Uterus (tissue), 4 donors: ENCODE data around the gene PFKM. TPM values are rescaled to one million over a fixed set of nuclear protein-coding genes. Genes with fewer than 3 reads are reported as not detected.
A peak's percentile ranks its signal among the peaks of the same experiment; 100 is the strongest.

Experiments used
- DNase-seq, 2 donors: peaks; one replicate each; pipeline ENCODE4 v3.0.0-alpha.2; 2019 to 2020
- H3K27ac ChIP-seq, 2 donors: fragments of 200-600 bp; sonication (generic); 1 replicate in 1 of 2; 2 replicates in 1 of 2; pipeline ENCODE4 v1.5.1; 2016 to 2018
- H3K27me3 ChIP-seq, 2 donors: fragments of 200-600 bp; sonication (generic); one replicate each; pipeline ENCODE4 v1.5.1; 2018 to 2019; ENCODE audit warnings: control low read depth in 1 of 2
- H3K36me3 ChIP-seq, 2 donors: fragments of 200-600 bp; sonication (generic); one replicate each; pipeline ENCODE4 v1.5.1; 2019; ENCODE audit warnings: control low read depth in 1 of 2
- H3K4me1 ChIP-seq, 2 donors: fragments of 200-600 bp; sonication (generic); one replicate each; pipeline ENCODE4 v1.5.1; 2018 to 2019; ENCODE audit warnings: control low read depth in 1 of 2
- H3K4me3 ChIP-seq, 2 donors: fragments of 200-600 bp; sonication (generic); 1 replicate in 1 of 2; 2 replicates in 1 of 2; pipeline ENCODE4 v1.5.1; 2018 to 2019; ENCODE audit warnings: mild to moderate bottlenecking in 1 of 2
- H3K9me3 ChIP-seq, 2 donors: fragments of 200-600 bp; sonication (generic); one replicate each; pipeline ENCODE4 v1.5.1; 2019; ENCODE audit warnings: control low read depth in 1 of 2
- POLR2A ChIP-seq, 2 donors: fragments of 450-650 bp; IDR thresholded peaks; one replicate each; pipeline ENCODE4 v1.6.1; 2016; ENCODE audit warnings: antibody characterized with exemption in 2 of 2, mild to moderate bottlenecking in 1 of 2, moderate library complexity in 1 of 2
- intact Hi-C: fragments of 100-400 bp; cut with DNase I; formaldehyde crosslinking; loops from one replicate; pipeline ENCODE4 v1.15.1; 2023; ENCODE audit warnings: low total_unique reads
- total RNA-seq, 4 donors: library from RNA; depleted of rRNA in 3 of 4; stranded (reverse); fragments of >200 nt in 3 of 4; gene quantifications; one replicate each; pipeline versions ENCODE4 v1.1.0 to v1.2.4, GENCODE V29; 2014 to 2023
- TF ChIP-seq, protein P1 (sequence below), 4 experiments: fragments of 200-600 bp in 2 of 4; fragments of 450-650 bp in 2 of 4; sonication (generic) in 2 of 4; IDR thresholded peaks; one replicate each; pipeline ENCODE4 v1.5.1; 2016 to 2019; ENCODE audit warnings: antibody characterized with exemption in 4 of 4, mild to moderate bottlenecking in 2 of 4, moderate library complexity in 1 of 4
- donor health status: DM: yes; HTN: yes; CAD: no.

Gene PFKM
- total RNA-seq, 4 donors from 2014 or later: 30.9 to 150 (median 70.8) TPM

DNA sequence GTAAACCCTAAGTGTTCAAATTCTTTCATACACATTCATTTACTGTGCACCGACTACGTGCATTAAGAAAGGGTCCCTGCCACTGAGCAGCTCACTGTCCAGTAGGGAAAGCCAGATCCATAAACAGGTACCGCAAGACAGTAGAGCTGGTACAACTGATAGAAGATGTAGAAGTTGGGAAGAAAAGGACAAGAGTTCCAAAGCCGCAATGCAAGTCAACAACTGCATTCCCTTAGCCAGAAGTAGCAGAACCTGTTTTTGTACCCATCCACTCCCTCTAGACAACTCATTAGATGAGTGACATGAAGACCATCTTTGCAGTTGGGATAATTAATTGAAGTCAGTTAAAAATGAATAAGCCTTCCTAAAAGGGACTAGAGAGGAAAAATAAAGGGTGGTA is 14.6 kb upstream of the PFKM start:
- no peaks in the 10 kb centered on the region for H3K9me3 ChIP-seq
- no peak for DNase-seq
- H3K27ac ChIP-seq: no peak overlapping the region
- TF ChIP-seq, protein P1, sequence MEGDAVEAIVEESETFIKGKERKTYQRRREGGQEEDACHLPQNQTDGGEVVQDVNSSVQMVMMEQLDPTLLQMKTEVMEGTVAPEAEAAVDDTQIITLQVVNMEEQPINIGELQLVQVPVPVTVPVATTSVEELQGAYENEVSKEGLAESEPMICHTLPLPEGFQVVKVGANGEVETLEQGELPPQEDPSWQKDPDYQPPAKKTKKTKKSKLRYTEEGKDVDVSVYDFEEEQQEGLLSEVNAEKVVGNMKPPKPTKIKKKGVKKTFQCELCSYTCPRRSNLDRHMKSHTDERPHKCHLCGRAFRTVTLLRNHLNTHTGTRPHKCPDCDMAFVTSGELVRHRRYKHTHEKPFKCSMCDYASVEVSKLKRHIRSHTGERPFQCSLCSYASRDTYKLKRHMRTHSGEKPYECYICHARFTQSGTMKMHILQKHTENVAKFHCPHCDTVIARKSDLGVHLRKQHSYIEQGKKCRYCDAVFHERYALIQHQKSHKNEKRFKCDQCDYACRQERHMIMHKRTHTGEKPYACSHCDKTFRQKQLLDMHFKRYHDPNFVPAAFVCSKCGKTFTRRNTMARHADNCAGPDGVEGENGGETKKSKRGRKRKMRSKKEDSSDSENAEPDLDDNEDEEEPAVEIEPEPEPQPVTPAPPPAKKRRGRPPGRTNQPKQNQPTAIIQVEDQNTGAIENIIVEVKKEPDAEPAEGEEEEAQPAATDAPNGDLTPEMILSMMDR (IDR thresholded peaks at IDR 0.05): no peak
- TF ChIP-seq POLR2A (IDR thresholded peaks at IDR 0.05): no peak
- H3K27me3 ChIP-seq: no peaks in the 10 kb centered on the region
- peaks cover 4 to 6% of the 10 kb centered on the region in 2 donors for H3K4me1 ChIP-seq
- H3K36me3 ChIP-seq: no peaks in the 10 kb centered on the region
- H3K4me3 ChIP-seq: peak overlapping the region in 1 of 2 donors; percentile 77
- intact Hi-C loops: no loop called here

DNA sequence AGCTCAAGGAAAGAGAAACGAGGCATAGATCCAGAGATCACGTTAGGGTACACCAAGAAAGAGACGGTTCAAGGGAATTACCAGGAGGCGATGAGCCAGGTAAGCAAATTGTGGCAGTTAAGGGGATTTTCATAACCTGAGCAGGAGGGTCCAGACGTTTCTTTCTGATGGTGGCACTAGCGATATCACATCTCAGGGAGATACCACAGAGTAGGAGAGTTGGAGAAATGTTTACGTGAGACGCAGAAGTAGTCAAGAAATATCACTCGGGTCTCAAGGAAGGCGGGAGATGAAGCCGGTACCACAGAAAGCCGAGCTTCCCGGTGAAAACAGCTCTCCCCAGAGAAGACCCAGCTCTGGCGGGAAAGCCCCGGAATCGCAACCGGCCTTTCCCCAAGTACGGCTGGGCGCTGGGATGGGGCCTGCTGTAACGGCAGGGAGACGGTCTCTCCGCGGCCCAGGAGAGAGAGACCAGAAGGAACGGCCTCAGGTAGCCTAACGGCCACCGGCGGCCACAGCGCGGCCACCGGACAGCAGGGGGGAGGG is 13.8 kb upstream of the PFKM start:
- Histone ChIP-seq H3K4me3 (peak overlapping the region; percentile 77 to 92), H3K4me1 (peaks cover 4 to 6% of the 10 kb centered on the region in 2 donors), H3K9me3 (no peaks in the 10 kb centered on the region), H3K27me3 (no peaks in the 10 kb centered on the region), H3K36me3 (no peaks in the 10 kb centered on the region), H3K27ac (peak overlapping the region; percentile 91)
- intact Hi-C loops: no loop called here
- DNase-seq: no peak
- TF ChIP-seq POLR2A (IDR thresholded peaks at IDR 0.05): no peak
- TF ChIP-seq, protein P1 (IDR thresholded peaks at IDR 0.05): no peak

DNA sequence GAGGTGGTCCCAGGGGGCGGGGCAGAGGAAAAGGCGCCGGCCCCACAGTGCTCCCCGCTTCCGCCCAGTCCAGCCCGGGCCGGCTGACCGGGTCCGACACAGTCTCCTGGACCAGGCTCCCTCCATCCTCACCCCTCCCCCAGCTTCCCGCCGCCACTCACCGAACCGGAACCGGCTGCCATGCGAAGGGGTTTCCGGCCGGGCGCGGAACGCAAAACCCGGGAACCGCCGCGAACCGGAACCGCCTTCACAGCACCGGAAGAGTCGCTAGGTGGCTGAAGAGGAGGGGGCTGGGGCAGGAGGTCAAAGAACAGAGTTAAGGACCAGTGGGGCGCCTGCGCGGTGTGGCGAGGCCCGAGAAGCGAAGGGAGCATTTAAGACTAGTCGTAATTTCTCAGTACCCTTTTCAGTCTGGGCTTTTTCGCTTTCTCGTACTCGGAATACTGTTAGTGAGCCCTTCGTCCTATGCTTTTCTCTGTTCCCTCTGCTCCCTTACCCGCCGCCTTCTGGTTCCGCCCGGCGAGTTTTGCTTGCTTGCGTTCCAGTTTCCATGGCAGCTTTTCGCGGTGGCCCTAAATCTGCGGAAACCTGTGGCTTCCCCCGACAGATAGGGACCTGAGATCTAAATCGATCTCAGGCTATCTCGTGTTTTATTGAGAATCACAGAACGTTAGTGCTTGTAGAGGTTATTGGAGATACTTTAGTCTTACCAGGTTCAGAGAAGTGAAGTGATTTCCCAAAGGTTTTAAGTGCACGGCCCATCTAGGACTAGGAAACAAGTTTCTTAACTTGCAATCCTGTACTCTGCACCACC is 13.1 kb upstream of the PFKM start, which contains the start of gene SENP1:
SENP1 (minus strand) TSS at position 213 of the 814 bp plus-strand sequence. CDS start 4,607 bp downstream, outside the sequence.
- Histone ChIP-seq H3K9me3 (no peaks in the 10 kb centered on the region), H3K4me3 (peak within 1 kb of the TSS; percentile 77 to 92), H3K27ac (peak within 1 kb of the TSS; percentile 91), H3K4me1 (peaks cover 4 to 6% of the 10 kb centered on the region in 2 donors), H3K27me3 (no peaks in the 10 kb centered on the region), H3K36me3 (no peaks in the 10 kb centered on the region)
- DNase-seq: peak; percentile 85 to 89
- TF ChIP-seq POLR2A (IDR thresholded peaks at IDR 0.05): peak in 1 of 2 donors; percentile 23
- TF ChIP-seq, protein P1 (IDR thresholded peaks at IDR 0.05): peak; percentile 21 to 52 (median 28)
- intact Hi-C loops: no loop called here

DNA sequence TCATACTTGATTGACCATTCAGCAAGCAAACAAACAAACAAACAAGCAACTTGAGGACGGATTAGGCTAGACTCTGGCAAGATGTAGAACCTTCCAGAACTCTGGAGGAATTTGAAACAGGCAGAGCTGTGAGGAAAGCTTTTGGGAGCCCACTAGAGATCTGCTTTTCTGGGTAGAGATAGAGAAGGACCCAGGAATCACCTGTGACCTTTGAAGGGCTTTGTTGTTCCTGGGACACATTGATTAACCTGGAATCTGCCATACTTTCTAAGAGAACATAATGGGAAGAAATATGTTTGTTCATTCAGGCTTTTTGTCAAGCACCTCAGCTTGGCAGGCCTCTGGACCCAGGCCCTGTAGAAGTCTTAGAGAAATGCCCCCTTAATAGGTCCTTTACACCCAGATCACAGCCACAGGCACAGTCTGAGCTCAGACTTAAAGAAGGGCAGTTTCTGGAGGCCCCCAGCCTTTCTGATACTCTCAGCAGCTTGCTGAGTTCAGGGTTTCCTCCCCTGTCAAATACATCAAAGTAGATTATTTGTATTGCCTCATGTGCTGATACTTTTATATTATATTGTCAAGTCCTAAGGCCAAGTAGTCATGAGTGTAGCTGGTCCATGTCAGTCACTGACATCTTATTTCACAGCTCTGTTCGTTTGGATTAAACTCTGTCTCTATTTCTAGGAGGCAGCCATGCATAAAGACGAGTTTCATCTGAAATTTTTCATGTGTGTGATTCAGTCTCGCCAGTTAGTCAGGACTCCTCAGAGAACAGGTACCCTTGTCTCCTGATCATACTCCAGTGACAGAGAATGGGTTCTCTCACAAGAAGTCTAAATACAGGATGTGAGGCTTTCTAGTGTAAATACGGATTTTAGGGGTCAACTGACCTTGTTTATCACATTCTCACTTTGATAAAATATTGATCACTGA is 12.2 kb upstream of the PFKM start:
- H3K36me3 ChIP-seq: no peaks in the 10 kb centered on the region
- intact Hi-C loops: no loop called here
- peak overlapping the region; percentile 91 for H3K27ac ChIP-seq
- H3K4me3 ChIP-seq: peak overlapping the region in 1 of 2 donors; percentile 77
- DNase-seq: no peak
- H3K9me3 ChIP-seq: no peaks in the 10 kb centered on the region
- peaks cover 4 to 6% of the 10 kb centered on the region in 2 donors for H3K4me1 ChIP-seq
- no peak for TF ChIP-seq POLR2A (IDR thresholded peaks at IDR 0.05)
- TF ChIP-seq, protein P1 (IDR thresholded peaks at IDR 0.05): no peak
- no peaks in the 10 kb centered on the region for H3K27me3 ChIP-seq
